Measurements from ENCODE around the gene ACY1.

- TF ChIP-seq CTCF (IDR thresholded peaks at IDR 0.05) (no peak), POLR2AphosphoS2 (conservative IDR thresholded peaks at IDR 0.05; ENCODE audit: low read length) (no peak), EP300 (IDR thresholded peaks at IDR 0.05) (no peak)
- TF ChIP-seq, protein P1, sequence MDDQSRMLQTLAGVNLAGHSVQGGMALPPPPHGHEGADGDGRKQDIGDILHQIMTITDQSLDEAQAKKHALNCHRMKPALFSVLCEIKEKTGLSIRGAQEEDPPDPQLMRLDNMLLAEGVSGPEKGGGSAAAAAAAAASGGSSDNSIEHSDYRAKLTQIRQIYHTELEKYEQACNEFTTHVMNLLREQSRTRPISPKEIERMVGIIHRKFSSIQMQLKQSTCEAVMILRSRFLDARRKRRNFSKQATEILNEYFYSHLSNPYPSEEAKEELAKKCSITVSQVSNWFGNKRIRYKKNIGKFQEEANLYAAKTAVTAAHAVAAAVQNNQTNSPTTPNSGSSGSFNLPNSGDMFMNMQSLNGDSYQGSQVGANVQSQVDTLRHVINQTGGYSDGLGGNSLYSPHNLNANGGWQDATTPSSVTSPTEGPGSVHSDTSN (IDR thresholded peaks at IDR 0.05): no peak
Measured at GRCh38 chr3:52025453-52025852, 42.1 kb downstream of the ACY1 start.

All from A549 (cell line).